Tibial nerve (tissue), 4 donors: ENCODE measurements around the gene PSRC1. TPM values are rescaled to one million over a fixed set of nuclear protein-coding genes. Genes with fewer than 3 reads are reported as not detected.

Experiments used
- DNase-seq, 2 donors: peaks; one replicate each; pipeline ENCODE4 v3.0.0-alpha.2; 2019; ENCODE audit warnings: low spot score in 2 of 2
- H3K27ac ChIP-seq, 4 donors: fragments of 200-600 bp; sonication (generic) in 3 of 4; one replicate each; pipeline ENCODE4 v1.5.1; 2017 to 2019; ENCODE audit warnings: mild to moderate bottlenecking in 1 of 4
- H3K27me3 ChIP-seq, 2 donors: fragments of 200-600 bp; sonication (generic) in 1 of 2; one replicate each; pipeline versions ENCODE4 v1.5.1 to v1.6.0; 2017 to 2019
- H3K36me3 ChIP-seq, 3 donors: fragments of 200-600 bp; sonication (generic); one replicate each; pipeline ENCODE4 v1.5.1; 2018 to 2019
- H3K4me1 ChIP-seq, 4 donors: fragments of 200-600 bp; sonication (generic) in 3 of 4; one replicate each; pipeline ENCODE4 v1.5.1; 2017 to 2019
- H3K4me3 ChIP-seq, 4 donors: fragments of 200-600 bp; sonication (generic) in 3 of 4; one replicate each; pipeline ENCODE4 v1.5.1; 2017 to 2019; ENCODE audit warnings: mild to moderate bottlenecking in 1 of 4, moderate library complexity in 1 of 4
- H3K9me3 ChIP-seq, 4 donors: fragments of 200-600 bp; sonication (generic) in 3 of 4; one replicate each; pipeline ENCODE4 v1.5.1; 2017 to 2019
- CTCF ChIP-seq, 5 experiments: fragments of 200-600 bp in 3 of 5; fragments of 450-650 bp in 2 of 5; sonication (generic) in 3 of 5; IDR thresholded peaks; one replicate each; pipeline ENCODE4 v1.5.1; 2016 to 2019; ENCODE audit warnings: antibody characterized with exemption in 5 of 5, mild to moderate bottlenecking in 3 of 5, moderate library complexity in 2 of 5
- EP300 ChIP-seq, 2 donors: sonication (generic); formaldehyde crosslinking; IDR thresholded peaks; one replicate each; pipeline ENCODE4 v1.6.1; 2017; ENCODE audit warnings: antibody characterized with exemption in 2 of 2, mild to moderate bottlenecking in 1 of 2
- POLR2A ChIP-seq, 2 donors: fragments of 450-650 bp; IDR thresholded peaks; one replicate each; pipeline ENCODE4 v1.6.1; 2017; ENCODE audit warnings: antibody characterized with exemption in 2 of 2, mild to moderate bottlenecking in 2 of 2, moderate library complexity in 2 of 2
- WGBS, 2 donors: methylation state at CpG; one replicate each; pipeline ENCODE4 v1.1.5; 2018; 5-methylcytosine and 5-hydroxymethylcytosine counted together
- total RNA-seq, 4 donors: library from RNA; depleted of rRNA; stranded (reverse); fragments of >200 nt; gene quantifications; one replicate each; pipeline ENCODE4 v1.1.0, GENCODE V29; 2016

The PSRC1 gene
- total RNA-seq = 10 to 100 TPM; 33.0 to 62.0 (median 47.4) TPM

GRCh38 chr1:109282952-109283747 is at the start of gene PSRC1:
Gene PSRC1, minus strand, starts transcription at chr1:109283145.
- peak; percentile 96 to 98 for DNase-seq
- WGBS, 2 donors = 2% methylated on average over 30 to 35 of the region's 56 CpGs

GRCh38 chr1:109331113-109331512 is 48.2 kb upstream of the PSRC1 start:
- H3K27ac ChIP-seq = no peak overlapping the region
- H3K9me3 ChIP-seq = peaks cover 0 to 27% (median 10%) of the 10 kb centered on the region in 4 donors
- DNase-seq = no peak
- H3K27me3 ChIP-seq = no peaks in the 10 kb centered on the region
- no peak for TF ChIP-seq EP300 (IDR thresholded peaks at IDR 0.05)
- TF ChIP-seq POLR2A (IDR thresholded peaks at IDR 0.05) = no peak
- TF ChIP-seq CTCF (IDR thresholded peaks at IDR 0.05) = no peak
- peaks cover 0 to 89% (median 4%) of the 10 kb centered on the region in 3 donors for H3K36me3 ChIP-seq
- H3K4me1 ChIP-seq = no peaks in the 10 kb centered on the region
- H3K4me3 ChIP-seq = no peak overlapping the region

More at GRCh38 chr1:109282952-109283747, at the start of gene PSRC1:
- Histone ChIP-seq H3K27ac (peak within 1 kb of the TSS; percentile 86 to 92 (median 88)), H3K4me1 (peaks cover 0 to 38% (median 11%) of the 10 kb centered on the region in 4 donors), H3K36me3 (peaks cover 0 to 8% (median 0%) of the 10 kb centered on the region in 3 donors), H3K27me3 (no peaks in the 10 kb centered on the region), H3K4me3 (peak within 1 kb of the TSS; percentile 46 to 78 (median 54)), H3K9me3 (no peaks in the 10 kb centered on the region)
- TF ChIP-seq POLR2A (IDR thresholded peaks at IDR 0.05) (peak; percentile 83 to 87), CTCF (IDR thresholded peaks at IDR 0.05) (peak; percentile 25 to 86 (median 50)), EP300 (IDR thresholded peaks at IDR 0.05) (peak; percentile 53 to 97)

- WGBS, 2 donors = 66 to 70% methylated on average over 5 of the region's 5 CpGs
- H3K36me3 ChIP-seq = peaks cover 7 to 85% (median 8%) of the 10 kb centered on the region in 3 donors
Observed at GRCh38 chr1:109327285-109327684, 44.3 kb upstream of the PSRC1 start.

GRCh38 chr1:109322974-109323373 is 40.0 kb upstream of the PSRC1 start:
- H3K27me3 ChIP-seq = no peaks in the 10 kb centered on the region
- H3K4me1 ChIP-seq = no peaks in the 10 kb centered on the region
- TF ChIP-seq POLR2A (IDR thresholded peaks at IDR 0.05) (no peak), EP300 (IDR thresholded peaks at IDR 0.05) (no peak), CTCF (IDR thresholded peaks at IDR 0.05) (no peak)
- WGBS, 2 donors = 88 to 90% methylated on average over 6 of the region's 6 CpGs
- peaks cover 3 to 90% (median 15%) of the 10 kb centered on the region in 3 donors for H3K36me3 ChIP-seq
- H3K9me3 ChIP-seq = no peaks in the 10 kb centered on the region
- no peak overlapping the region for H3K27ac ChIP-seq
- no peak for DNase-seq
- H3K4me3 ChIP-seq = no peak overlapping the region

More at GRCh38 chr1:109327285-109327684, 44.3 kb upstream of the PSRC1 start:
- H3K27me3 ChIP-seq = no peaks in the 10 kb centered on the region
- H3K4me1 ChIP-seq = no peaks in the 10 kb centered on the region
- TF ChIP-seq POLR2A (IDR thresholded peaks at IDR 0.05) (peak in 1 of 2 donors; percentile 13), CTCF (IDR thresholded peaks at IDR 0.05) (no peak), EP300 (IDR thresholded peaks at IDR 0.05) (peak; percentile 86)
- H3K27ac ChIP-seq = peak overlapping the region in 2 of 4 donors; percentile 36 to 84
- H3K9me3 ChIP-seq = peaks cover 0 to 18% (median 9%) of the 10 kb centered on the region in 4 donors
- DNase-seq = no peak
- H3K4me3 ChIP-seq = no peak overlapping the region

GRCh38 chr1:109319114-109319513 is 36.2 kb upstream of the PSRC1 start:
- peaks cover 0 to 94% (median 10%) of the 10 kb centered on the region in 3 donors for H3K36me3 ChIP-seq
- H3K4me3 ChIP-seq = no peak overlapping the region
- H3K27me3 ChIP-seq = no peaks in the 10 kb centered on the region
- H3K27ac ChIP-seq = no peak overlapping the region
- H3K9me3 ChIP-seq = no peaks in the 10 kb centered on the region
- peaks cover 0 to 5% (median 0%) of the 10 kb centered on the region in 4 donors for H3K4me1 ChIP-seq
- TF ChIP-seq POLR2A (IDR thresholded peaks at IDR 0.05) (no peak), EP300 (IDR thresholded peaks at IDR 0.05) (no peak), CTCF (IDR thresholded peaks at IDR 0.05) (no peak)
- DNase-seq = no peak
- 62 to 77% methylated on average over 3 of the region's 3 CpGs for WGBS, 2 donors
